Measurements from ENCODE around the gene TCF7.

TCF7 gene

DNA sequence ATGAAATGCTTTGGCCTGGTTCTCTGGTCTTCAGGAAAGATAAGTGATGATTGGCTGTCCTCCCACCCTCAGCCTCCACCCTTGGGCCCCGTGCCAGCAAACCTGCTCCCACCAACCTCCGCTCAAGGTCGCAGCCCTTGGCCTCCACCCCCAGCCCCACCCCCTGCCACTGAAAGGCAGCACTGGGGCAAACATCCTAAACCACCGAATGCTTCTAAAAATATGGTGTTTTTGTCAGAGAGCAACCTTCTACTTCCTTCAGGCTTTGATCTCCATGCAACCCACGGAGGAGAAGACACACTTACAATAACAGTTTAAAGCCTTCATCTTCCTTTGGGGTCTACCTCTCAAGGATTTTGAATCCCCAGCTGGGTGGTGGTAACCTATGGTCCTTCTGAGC, 24.0 kb upstream of the TCF7 start:
- peak in 1 of 58 donors; percentile 21 for DNase-seq

DNA sequence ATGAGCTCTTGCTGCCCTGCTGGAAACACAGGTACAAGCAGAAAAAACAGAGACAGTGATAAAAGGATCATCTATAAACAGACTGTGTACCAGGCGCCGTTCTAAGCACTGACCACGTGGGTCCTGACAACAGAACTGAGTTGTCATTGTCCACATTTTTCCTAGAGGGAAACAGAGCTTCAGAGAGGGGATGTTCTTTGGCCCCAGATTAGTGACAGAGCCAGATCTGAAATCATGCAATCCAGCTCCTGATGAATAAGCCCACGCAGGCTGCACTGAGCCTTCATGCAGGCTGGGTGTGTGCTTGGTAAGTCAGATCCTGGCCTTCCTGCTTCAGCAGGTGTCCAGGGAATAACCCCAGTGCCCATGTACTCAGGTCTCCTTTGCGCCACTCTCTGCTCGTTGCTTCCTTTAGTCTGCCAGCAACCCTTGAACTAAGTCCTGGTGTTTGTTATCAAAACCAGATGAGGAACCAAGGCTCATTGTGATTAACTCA, 22.8 kb upstream of the TCF7 start:
- DNase-seq = peak in 13 of 58 donors; percentile 10 to 54 (median 24)

- DNase-seq = no peak
Measured at GRCh38 chr5:134092875-134093274, 21.6 kb upstream of the TCF7 start.

- no peak for DNase-seq
Measured at GRCh38 chr5:134093351-134093750, 21.1 kb upstream of the TCF7 start.

GRCh38 chr5:134095293-134095692, 19.2 kb upstream of the TCF7 start:
- no peak for DNase-seq

DNA sequence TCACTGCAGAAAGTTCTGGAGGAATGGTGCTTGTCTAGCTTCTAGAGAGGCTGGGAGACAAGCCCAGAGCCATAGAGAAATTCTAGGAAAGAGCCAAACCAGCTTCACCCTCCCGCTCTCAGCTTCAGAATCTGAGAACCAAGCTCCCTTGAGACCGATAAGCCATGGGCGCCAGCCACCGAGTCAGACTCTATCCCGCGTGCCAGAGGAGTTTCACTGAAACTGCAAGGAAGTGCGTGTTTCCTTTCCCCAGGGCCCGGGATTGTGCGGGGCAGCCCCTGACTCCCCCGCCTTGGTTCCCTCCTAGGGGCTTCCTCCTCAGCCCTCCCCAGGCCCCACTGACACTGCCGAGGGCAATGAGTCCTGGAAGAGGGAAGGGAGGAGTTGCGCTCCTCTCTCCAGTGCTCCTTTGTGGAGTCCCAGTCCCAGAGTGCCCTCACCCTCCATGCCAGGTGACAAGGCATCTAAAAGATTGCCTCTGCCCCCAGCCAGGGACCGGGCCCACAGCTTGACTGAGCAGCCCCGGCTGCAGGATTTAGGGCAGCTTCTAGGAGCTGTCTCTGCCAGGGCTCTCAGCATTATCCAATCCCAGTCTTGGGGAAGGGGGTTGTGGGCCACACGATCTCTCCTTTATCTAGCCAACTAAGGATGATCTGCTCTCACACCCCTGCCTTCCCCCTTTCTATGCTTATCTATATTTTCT, 18.4 kb upstream of the TCF7 start:
- no peak for DNase-seq

DNA sequence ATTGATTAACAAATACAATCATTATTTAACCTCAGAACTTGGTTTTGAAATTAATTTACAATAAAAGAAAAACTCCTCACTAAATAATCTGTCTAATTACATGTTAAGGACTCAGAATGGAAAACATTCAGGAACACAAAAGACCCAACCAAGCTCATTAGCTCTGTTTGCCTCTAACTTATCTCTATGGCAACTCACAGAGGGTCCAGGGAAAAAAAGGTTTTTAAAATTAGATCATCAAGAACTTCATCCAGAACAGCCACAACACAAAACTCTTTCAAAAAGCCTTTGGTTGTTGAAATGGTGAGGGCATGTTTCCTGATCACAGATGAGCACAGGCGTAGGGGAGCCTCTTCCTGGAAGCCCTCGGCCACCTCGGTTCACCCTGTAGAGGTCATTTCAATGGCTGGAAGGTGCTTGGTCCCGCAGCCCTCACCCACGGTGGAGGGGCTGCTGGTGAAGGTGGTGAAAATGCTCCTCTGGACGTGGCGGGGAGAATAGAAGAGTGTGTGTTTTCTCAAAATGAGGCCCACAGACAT, 17.2 kb upstream of the TCF7 start:
- DNase-seq = no peak

GRCh38 chr5:134098690-134099089, 15.8 kb upstream of the TCF7 start:
- DNase-seq = no peak

DNA sequence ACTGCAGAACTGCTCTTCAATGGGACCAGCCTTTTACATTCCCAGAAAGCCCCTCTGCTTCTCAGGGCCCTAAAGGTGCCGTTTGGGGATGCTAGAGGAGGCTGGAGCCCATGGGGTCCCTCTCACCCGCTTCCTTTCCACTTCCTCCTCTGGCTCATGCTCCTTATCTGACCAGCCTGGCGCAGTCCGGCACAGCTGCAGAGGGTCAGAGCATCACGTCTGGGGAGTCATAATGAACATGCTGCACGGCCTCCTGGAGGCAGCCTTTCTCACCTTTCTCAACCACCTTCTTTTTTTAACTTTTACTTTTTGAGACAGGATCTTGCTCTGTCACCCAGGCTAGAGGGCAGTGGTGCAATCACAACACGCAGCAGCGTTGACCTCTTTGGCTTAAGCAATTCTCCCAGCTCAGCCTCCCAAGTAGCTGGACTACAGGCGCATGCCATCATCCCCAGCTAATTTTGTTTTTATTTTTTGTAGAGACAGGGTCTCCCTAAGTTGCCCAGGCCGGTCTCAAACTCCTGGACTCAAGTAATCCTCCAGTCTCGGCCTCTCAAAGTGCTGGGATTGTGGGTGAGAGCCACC, 15.1 kb upstream of the TCF7 start:
- DNase-seq = no peak

GRCh38 chr5:134099939-134100282, 14.6 kb upstream of the TCF7 start:
- no peak for DNase-seq

- DNase-seq = peak in 2 of 58 donors; percentile 10 to 11
Measured at GRCh38 chr5:134100283-134101091, 14.0 kb upstream of the TCF7 start.

DNA sequence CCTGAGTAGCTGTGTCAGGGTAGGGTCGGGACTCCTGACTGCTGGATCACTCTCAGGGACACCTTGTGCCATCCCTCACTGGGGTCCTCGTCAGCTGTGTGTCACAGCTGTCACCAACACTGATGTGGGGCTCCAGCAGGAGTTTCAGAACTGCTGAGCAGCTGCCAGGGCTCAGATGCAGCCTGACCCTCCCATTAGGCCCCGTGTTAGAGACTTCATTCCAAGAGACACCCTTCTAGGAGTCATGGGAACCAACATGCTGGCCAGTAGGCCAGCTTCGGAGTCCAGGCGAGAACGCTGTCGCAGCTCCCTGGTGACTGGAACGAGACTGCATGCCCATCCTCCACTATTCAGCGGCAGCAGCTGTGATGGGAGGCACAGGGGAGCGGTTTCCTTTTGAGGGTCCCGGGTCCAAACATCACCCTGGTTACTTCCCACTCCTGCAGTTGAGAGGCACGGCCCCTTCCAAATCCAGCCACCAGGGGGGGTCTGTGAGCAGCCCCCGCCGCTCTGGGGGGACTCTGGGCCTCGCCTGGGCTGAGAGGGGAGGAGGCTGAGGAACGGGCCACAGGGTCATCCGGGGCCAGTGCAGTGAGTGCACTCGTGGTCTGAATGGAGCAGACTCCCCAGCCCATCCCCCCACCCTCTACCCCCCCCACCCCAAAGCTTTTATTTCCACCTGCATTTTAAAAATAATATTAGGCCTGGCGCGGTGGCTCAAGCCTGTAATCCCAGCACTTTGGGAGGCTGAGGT, 12.6 kb upstream of the TCF7 start:
- peak in 51 of 58 donors; percentile 15 to 82 (median 50) for DNase-seq

- DNase-seq = no peak
Measured at GRCh38 chr5:134103397-134103796, 11.1 kb upstream of the TCF7 start.

GRCh38 chr5:134103998-134104654, 10.4 kb upstream of the TCF7 start:
- DNase-seq = no peak

- DNase-seq = no peak
Measured at GRCh38 chr5:134106991-134107701, 7.3 kb upstream of the TCF7 start.

GRCh38 chr5:134107779-134108178, 6.7 kb upstream of the TCF7 start:
- no peak for DNase-seq

DNA sequence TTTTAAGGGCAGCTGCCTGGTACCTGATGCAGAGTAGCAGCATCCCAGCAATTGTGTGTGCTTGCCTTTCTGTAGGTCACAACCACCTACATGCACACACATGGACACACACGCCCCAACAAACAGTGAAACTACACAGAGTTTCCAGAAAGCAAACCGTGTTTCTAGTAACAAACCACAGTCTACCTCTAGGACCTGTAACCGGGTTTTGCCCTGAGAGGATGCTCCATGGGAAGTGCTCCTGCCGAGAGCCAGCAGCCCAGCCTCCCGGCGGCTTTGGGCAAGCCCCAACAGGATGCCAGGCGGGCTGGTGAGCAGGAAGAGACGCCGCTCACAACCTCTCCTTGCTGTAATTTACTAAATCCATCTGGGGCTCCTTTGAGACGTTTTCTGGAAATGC, 4.1 kb upstream of the TCF7 start:
- DNase-seq = no peak

GRCh38 chr5:134111741-134112647, 2.5 kb upstream of the TCF7 start:
- no peak for DNase-seq
